GM19452 (cell line): Measurements from ENCODE around the gene PKIB.
A peak's percentile ranks its signal among the peaks of the same experiment; 100 is the strongest.
"Not testable (repeated sequence)": the region's sequence is repeated elsewhere in the genome, so short reads cannot be mapped to it uniquely, and the experiment has no call there.

Experiments used
- ATAC-seq: cut with Tn5 transposase; IDR thresholded peaks from one replicate; pipeline ENCODE4 v1.9.1; 2021; ENCODE audit not compliant: unreplicated experiment

Gene PKIB

GRCh38 chr6:122609881-122610689, at the start of gene PKIB:
Gene PKIB (plus strand): TSS chr6:122610405. CDS start chr6:122717795, 107,390 bp downstream.
- ATAC-seq: peak; percentile 92

- ATAC-seq: no peak
Observed at GRCh38 chr6:122563364-122564052, 46.7 kb upstream of the PKIB start.

- ATAC-seq: no peak
Observed at GRCh38 chr6:122564230-122564629, 46.0 kb upstream of the PKIB start.

- ATAC-seq: no peak
Observed at GRCh38 chr6:122565708-122566107, 44.5 kb upstream of the PKIB start.

GRCh38 chr6:122567034-122567433, 43.2 kb upstream of the PKIB start:
- no peak for ATAC-seq

GRCh38 chr6:122568350-122568749, 41.9 kb upstream of the PKIB start:
- ATAC-seq: no peak

GRCh38 chr6:122568797-122569221, 41.4 kb upstream of the PKIB start:
- ATAC-seq: no peak

GRCh38 chr6:122569230-122569771, 40.9 kb upstream of the PKIB start:
- ATAC-seq: no peak

- ATAC-seq: no peak
Observed at GRCh38 chr6:122571888-122572287, 38.3 kb upstream of the PKIB start.

GRCh38 chr6:122576888-122577287, 33.3 kb upstream of the PKIB start:
- ATAC-seq: no peak

GRCh38 chr6:122578961-122579360, 31.2 kb upstream of the PKIB start:
- no peak for ATAC-seq

- no peak for ATAC-seq
Observed at GRCh38 chr6:122580737-122581136, 29.5 kb upstream of the PKIB start.

GRCh38 chr6:122589115-122589514, 21.1 kb upstream of the PKIB start:
- no peak for ATAC-seq

- ATAC-seq: not testable (repeated sequence)
Observed at GRCh38 chr6:122598295-122598694, 11.9 kb upstream of the PKIB start.

- no peak for ATAC-seq
Observed at GRCh38 chr6:122604676-122605075, 5.5 kb upstream of the PKIB start.

- ATAC-seq: peak; percentile 26
Observed at GRCh38 chr6:122610690-122611455, 668 bp downstream of the PKIB start.

GRCh38 chr6:122612838-122613237, 2.6 kb downstream of the PKIB start:
- no peak for ATAC-seq

- ATAC-seq: no peak
Observed at GRCh38 chr6:122614303-122614702, 4.1 kb downstream of the PKIB start.

- no peak for ATAC-seq
Observed at GRCh38 chr6:122615409-122615808, 5.2 kb downstream of the PKIB start.

GRCh38 chr6:122616877-122617276, 6.7 kb downstream of the PKIB start:
- no peak for ATAC-seq

GRCh38 chr6:122619309-122619708, 9.1 kb downstream of the PKIB start:
- ATAC-seq: no peak
